SK-N-SH (cell line): Measurements from ENCODE around the gene CD300H.

Experiments used
- CHD2 ChIP-seq: fragments of 150-350 bp; IDR thresholded peaks from 2 replicates; pipeline ENCODE4 v1.6.1; 2018; ENCODE audit warnings: low read length; ENCODE audit not compliant: partially characterized antibody
- MXI1 ChIP-seq: IDR thresholded peaks from 2 replicates; pipeline ENCODE4 v1.6.1; 2012; ENCODE audit warnings: mild to moderate bottlenecking, low read depth, low read length, improper control_type of control experiment
- RXRA ChIP-seq: IDR thresholded peaks from 2 replicates; pipeline ENCODE4 v1.4.0; 2012; ENCODE audit warnings: low read depth, mild to moderate bottlenecking, borderline replicate concordance
- TF ChIP-seq, protein P1 (sequence below): fragments of 200-600 bp; sonication (generic); IDR thresholded peaks from 2 replicates; pipeline ENCODE4 v1.6.1; 2017; ENCODE audit warnings: antibody characterized with exemption, mild to moderate bottlenecking, moderate library complexity
- TF ChIP-seq, protein P2 (sequence below): fragments of 150-350 bp; IDR thresholded peaks from 2 replicates; pipeline ENCODE4 v1.6.1; 2017; ENCODE audit warnings: antibody characterized with exemption, low read length, low read depth, borderline replicate concordance
- TF ChIP-seq, protein P3 (sequence below): IDR thresholded peaks from 2 replicates; pipeline ENCODE4 v1.6.1; 2012; ENCODE audit warnings: mild to moderate bottlenecking, low read depth, low read length, moderate library complexity
- TF ChIP-seq, protein P4 (sequence below): IDR thresholded peaks from 2 replicates; pipeline ENCODE4 v1.4.0; 2012; ENCODE audit warnings: low read depth, borderline replicate concordance

DNA sequence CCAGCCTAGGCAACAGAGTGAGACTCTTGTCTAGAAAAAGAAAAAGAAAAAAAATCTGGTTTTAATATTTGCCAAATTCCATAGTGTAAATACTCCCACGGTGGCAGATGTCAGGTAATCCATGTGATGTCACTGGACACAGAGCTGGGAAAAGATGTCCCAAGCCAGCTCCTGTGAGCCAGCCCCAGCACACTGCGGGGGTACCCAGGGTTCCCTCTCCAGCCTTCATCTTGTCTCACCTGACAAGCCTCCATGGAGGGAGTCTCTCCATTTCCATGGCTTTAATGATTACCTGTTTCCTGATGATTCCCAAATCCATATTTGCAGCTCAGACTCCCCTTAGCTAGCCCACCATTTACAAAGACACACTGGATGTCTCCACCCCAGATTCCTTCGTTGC, 40.6 kb downstream of the CD300H start:
- TF ChIP-seq, protein P1, sequence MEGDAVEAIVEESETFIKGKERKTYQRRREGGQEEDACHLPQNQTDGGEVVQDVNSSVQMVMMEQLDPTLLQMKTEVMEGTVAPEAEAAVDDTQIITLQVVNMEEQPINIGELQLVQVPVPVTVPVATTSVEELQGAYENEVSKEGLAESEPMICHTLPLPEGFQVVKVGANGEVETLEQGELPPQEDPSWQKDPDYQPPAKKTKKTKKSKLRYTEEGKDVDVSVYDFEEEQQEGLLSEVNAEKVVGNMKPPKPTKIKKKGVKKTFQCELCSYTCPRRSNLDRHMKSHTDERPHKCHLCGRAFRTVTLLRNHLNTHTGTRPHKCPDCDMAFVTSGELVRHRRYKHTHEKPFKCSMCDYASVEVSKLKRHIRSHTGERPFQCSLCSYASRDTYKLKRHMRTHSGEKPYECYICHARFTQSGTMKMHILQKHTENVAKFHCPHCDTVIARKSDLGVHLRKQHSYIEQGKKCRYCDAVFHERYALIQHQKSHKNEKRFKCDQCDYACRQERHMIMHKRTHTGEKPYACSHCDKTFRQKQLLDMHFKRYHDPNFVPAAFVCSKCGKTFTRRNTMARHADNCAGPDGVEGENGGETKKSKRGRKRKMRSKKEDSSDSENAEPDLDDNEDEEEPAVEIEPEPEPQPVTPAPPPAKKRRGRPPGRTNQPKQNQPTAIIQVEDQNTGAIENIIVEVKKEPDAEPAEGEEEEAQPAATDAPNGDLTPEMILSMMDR = no peak
- TF ChIP-seq, protein P2, sequence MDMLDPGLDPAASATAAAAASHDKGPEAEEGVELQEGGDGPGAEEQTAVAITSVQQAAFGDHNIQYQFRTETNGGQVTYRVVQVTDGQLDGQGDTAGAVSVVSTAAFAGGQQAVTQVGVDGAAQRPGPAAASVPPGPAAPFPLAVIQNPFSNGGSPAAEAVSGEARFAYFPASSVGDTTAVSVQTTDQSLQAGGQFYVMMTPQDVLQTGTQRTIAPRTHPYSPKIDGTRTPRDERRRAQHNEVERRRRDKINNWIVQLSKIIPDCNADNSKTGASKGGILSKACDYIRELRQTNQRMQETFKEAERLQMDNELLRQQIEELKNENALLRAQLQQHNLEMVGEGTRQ = no peak
- TF ChIP-seq, protein P3, sequence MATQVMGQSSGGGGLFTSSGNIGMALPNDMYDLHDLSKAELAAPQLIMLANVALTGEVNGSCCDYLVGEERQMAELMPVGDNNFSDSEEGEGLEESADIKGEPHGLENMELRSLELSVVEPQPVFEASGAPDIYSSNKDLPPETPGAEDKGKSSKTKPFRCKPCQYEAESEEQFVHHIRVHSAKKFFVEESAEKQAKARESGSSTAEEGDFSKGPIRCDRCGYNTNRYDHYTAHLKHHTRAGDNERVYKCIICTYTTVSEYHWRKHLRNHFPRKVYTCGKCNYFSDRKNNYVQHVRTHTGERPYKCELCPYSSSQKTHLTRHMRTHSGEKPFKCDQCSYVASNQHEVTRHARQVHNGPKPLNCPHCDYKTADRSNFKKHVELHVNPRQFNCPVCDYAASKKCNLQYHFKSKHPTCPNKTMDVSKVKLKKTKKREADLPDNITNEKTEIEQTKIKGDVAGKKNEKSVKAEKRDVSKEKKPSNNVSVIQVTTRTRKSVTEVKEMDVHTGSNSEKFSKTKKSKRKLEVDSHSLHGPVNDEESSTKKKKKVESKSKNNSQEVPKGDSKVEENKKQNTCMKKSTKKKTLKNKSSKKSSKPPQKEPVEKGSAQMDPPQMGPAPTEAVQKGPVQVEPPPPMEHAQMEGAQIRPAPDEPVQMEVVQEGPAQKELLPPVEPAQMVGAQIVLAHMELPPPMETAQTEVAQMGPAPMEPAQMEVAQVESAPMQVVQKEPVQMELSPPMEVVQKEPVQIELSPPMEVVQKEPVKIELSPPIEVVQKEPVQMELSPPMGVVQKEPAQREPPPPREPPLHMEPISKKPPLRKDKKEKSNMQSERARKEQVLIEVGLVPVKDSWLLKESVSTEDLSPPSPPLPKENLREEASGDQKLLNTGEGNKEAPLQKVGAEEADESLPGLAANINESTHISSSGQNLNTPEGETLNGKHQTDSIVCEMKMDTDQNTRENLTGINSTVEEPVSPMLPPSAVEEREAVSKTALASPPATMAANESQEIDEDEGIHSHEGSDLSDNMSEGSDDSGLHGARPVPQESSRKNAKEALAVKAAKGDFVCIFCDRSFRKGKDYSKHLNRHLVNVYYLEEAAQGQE = no peak
- TF ChIP-seq MXI1 = no peak
- TF ChIP-seq CHD2 = no peak
- no peak for TF ChIP-seq RXRA
- TF ChIP-seq, protein P4, sequence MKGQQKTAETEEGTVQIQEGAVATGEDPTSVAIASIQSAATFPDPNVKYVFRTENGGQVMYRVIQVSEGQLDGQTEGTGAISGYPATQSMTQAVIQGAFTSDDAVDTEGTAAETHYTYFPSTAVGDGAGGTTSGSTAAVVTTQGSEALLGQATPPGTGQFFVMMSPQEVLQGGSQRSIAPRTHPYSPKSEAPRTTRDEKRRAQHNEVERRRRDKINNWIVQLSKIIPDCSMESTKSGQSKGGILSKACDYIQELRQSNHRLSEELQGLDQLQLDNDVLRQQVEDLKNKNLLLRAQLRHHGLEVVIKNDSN = no peak
